GM18502 (cell line): ENCODE measurements around the gene RARRES2.

Experiments
- ATAC-seq: cut with Tn5 transposase; IDR thresholded peaks from one replicate; pipeline ENCODE4 v1.9.1; 2021; ENCODE audit warnings: mild to moderate bottlenecking; ENCODE audit not compliant: unreplicated experiment, poor library complexity

RARRES2 gene

GRCh38 chr7:150377635-150378034 lies 36.2 kb upstream of the RARRES2 start:
- no peak for ATAC-seq

GRCh38 chr7:150377196-150377595 lies 35.8 kb upstream of the RARRES2 start:
- ATAC-seq, result no peak

- ATAC-seq, result no peak
Observed at GRCh38 chr7:150376560-150376959, 35.1 kb upstream of the RARRES2 start.

GRCh38 chr7:150375662-150376521 lies 34.5 kb upstream of the RARRES2 start:
- ATAC-seq, result no peak

GRCh38 chr7:150374472-150374871 lies 33.0 kb upstream of the RARRES2 start:
- ATAC-seq, result no peak

GRCh38 chr7:150374026-150374425 lies 32.6 kb upstream of the RARRES2 start:
- no peak for ATAC-seq

GRCh38 chr7:150373049-150373801 lies 31.8 kb upstream of the RARRES2 start:
- ATAC-seq, result no peak

- no peak for ATAC-seq
Observed at GRCh38 chr7:150372271-150373048, 31.0 kb upstream of the RARRES2 start.

GRCh38 chr7:150371996-150372270 lies 30.5 kb upstream of the RARRES2 start:
- ATAC-seq, result no peak

- no peak for ATAC-seq
Observed at GRCh38 chr7:150371131-150371995, 29.9 kb upstream of the RARRES2 start.

- no peak for ATAC-seq
Observed at GRCh38 chr7:150370612-150371071, 29.2 kb upstream of the RARRES2 start.

- ATAC-seq, result no peak
Observed at GRCh38 chr7:150369748-150370501, 28.5 kb upstream of the RARRES2 start.

GRCh38 chr7:150368884-150369747 lies 27.7 kb upstream of the RARRES2 start:
- peak; percentile 39 for ATAC-seq

- ATAC-seq, result peak; percentile 54
Observed at GRCh38 chr7:150368096-150368883, 26.9 kb upstream of the RARRES2 start, which contains the start of gene REPIN1. Gene REPIN1 (plus strand): TSS chr7:150368822. CDS start chr7:150369712, 890 bp downstream.

- no peak for ATAC-seq
Observed at GRCh38 chr7:150367677-150368095, 26.3 kb upstream of the RARRES2 start.

GRCh38 chr7:150365673-150366398 lies 24.4 kb upstream of the RARRES2 start:
- no peak for ATAC-seq

- no peak for ATAC-seq
Observed at GRCh38 chr7:150365194-150365593, 23.8 kb upstream of the RARRES2 start.
